Endothelial cell of umbilical vein (primary cell): Measurements from ENCODE around the gene AMMECR1L. TPM values are rescaled to one million over a fixed set of nuclear protein-coding genes. Genes with fewer than 3 reads are reported as not detected.

ENCODE experiments used
- BruUV-seq: library from RNA; stranded (reverse); fragments of 400-500 nt; replicated peaks from 2 replicates; lab custom pipeline; 2021; lab: Mats Ljungman, UMichigan
- CTCF ChIA-PET: fragments of 300-600, 350-600 bp; sonication (Branson Sonifier 250); formaldehyde crosslinking; loops from one replicate; lab custom pipeline; 2021; ENCODE audit warnings: antibody characterized with exemption, inconsistent platforms; lab: Charles Lee
- POLR2A ChIA-PET: fragments of 300-600, 350-600 bp; sonication (Branson Sonifier 250); formaldehyde crosslinking; loops from one replicate; lab custom pipeline; 2021; ENCODE audit warnings: antibody characterized with exemption, inconsistent platforms; lab: Charles Lee
- DNase-seq: peaks from one replicate; pipeline ENCODE4 v3.0.0-alpha.2; 2011; ENCODE audit warnings: low read depth, low spot score
- FAIRE-seq: peaks from 2 replicates; lab custom pipeline; 2011; peaks lifted over from hg19 to GRCh38; lab: Jason Lieb, UNC
- H2AFZ ChIP-seq: 2 replicates; pipeline ENCODE4 v1.6.0; 2012; ENCODE audit warnings: low read depth, low read length, control low read depth, inconsistent platforms
- H3K27ac ChIP-seq: 2 replicates; pipeline ENCODE4 v1.5.1; 2011; ENCODE audit warnings: low read depth, mild to moderate bottlenecking, control low read depth, low read length, moderate library complexity; ENCODE audit not compliant: insufficient read depth
- H3K27me3 ChIP-seq, 2 experiments: 2 replicates each; pipeline versions ENCODE4 v1.6.0 to v1.6.1; 2011; ENCODE audit warnings: low read length in 2 of 2, mixed read lengths in 1 of 2; ENCODE audit not compliant: control insufficient read depth in 2 of 2, insufficient read depth in 2 of 2
- H3K36me3 ChIP-seq, 2 experiments: 2 replicates in 1 of 2; 3 replicates in 1 of 2; pipeline ENCODE4 v1.5.1; 2011; ENCODE audit warnings: low read length in 2 of 2, mild to moderate bottlenecking in 1 of 2, moderate library complexity in 1 of 2; ENCODE audit not compliant: control insufficient read depth in 2 of 2, insufficient read depth in 2 of 2; ENCODE audit errors: extremely low read depth in 1 of 2
- H3K4me1 ChIP-seq: 3 replicates; pipeline ENCODE4 v1.5.1; 2011; ENCODE audit warnings: mild to moderate bottlenecking, low read length; ENCODE audit not compliant: control insufficient read depth, insufficient read depth; ENCODE audit errors: extremely low read depth
- H3K4me2 ChIP-seq: 2 replicates; pipeline ENCODE4 v1.6.1; 2011; ENCODE audit warnings: low read length, control low read depth, mixed read lengths; ENCODE audit not compliant: insufficient read depth
- H3K4me3 ChIP-seq, 3 experiments: fragments of 200-600 bp in 1 of 3; sonication (generic), shearing (Covaris generic) in 1 of 3; replicated peaks in 1 of 3; 2 replicates each; pipeline ENCODE4 v1.5.1; 2011 to 2016; ENCODE audit warnings: control low read depth in 3 of 3, low read length in 3 of 3, mild to moderate bottlenecking in 2 of 3, inconsistent platforms in 1 of 3, low read depth in 1 of 3, moderate library complexity in 1 of 3; ENCODE audit not compliant: insufficient read depth in 1 of 3
- H3K79me2 ChIP-seq: 2 replicates; pipeline ENCODE4 v1.6.0; 2012; ENCODE audit warnings: low read length, inconsistent platforms; ENCODE audit not compliant: control insufficient read depth, insufficient read depth
- H3K9ac ChIP-seq: replicated peaks from 2 replicates; pipeline ENCODE3; 2011; ENCODE audit warnings: low read length, control low read depth; ENCODE audit not compliant: insufficient read depth; ENCODE audit errors: extremely low read depth
- H3K9me1 ChIP-seq: replicated peaks from 3 replicates; pipeline ENCODE4 v1.6.0; 2011; ENCODE audit warnings: mild to moderate bottlenecking, low read length; ENCODE audit not compliant: control insufficient read depth, insufficient read depth; ENCODE audit errors: extremely low read depth
- H3K9me3 ChIP-seq: replicated peaks from 2 replicates; pipeline ENCODE4 v1.5.1; 2012; ENCODE audit warnings: low read length, inconsistent platforms; ENCODE audit not compliant: control insufficient read depth, insufficient read depth
- H4K20me1 ChIP-seq: replicated peaks from 2 replicates; pipeline ENCODE3; 2011; ENCODE audit warnings: mild to moderate bottlenecking, low read length; ENCODE audit not compliant: control insufficient read depth, insufficient read depth; ENCODE audit errors: extremely low read depth
- EZH2 ChIP-seq: IDR thresholded peaks from 2 replicates; pipeline ENCODE4 v1.6.1; 2012; ENCODE audit warnings: borderline replicate concordance, low read depth, mild to moderate bottlenecking, moderate library complexity, low read length, inconsistent platforms; ENCODE audit not compliant: severe bottlenecking
- FOS ChIP-seq: IDR thresholded peaks from 2 replicates; pipeline ENCODE4 v1.6.1; 2011; ENCODE audit warnings: mild to moderate bottlenecking, low read length, moderate library complexity, borderline replicate concordance; ENCODE audit not compliant: insufficient read depth
- GATA2 ChIP-seq: IDR thresholded peaks from 2 replicates; pipeline ENCODE4 v1.7.0; 2011; ENCODE audit warnings: low read depth, mild to moderate bottlenecking, moderate library complexity, mixed read lengths, low read length; ENCODE audit not compliant: insufficient read length, insufficient read depth
- JUN ChIP-seq: IDR thresholded peaks from 2 replicates; pipeline ENCODE4 v1.6.1; 2011; ENCODE audit warnings: borderline replicate concordance, low read depth; ENCODE audit not compliant: insufficient read length, insufficient read depth
- MAX ChIP-seq: IDR thresholded peaks from 2 replicates; pipeline ENCODE4 v1.6.1; 2011; ENCODE audit not compliant: insufficient read depth, insufficient read length
- MYC ChIP-seq: IDR thresholded peaks from one replicate; pipeline ENCODE4 v1.6.1; 2011; ENCODE audit warnings: mild to moderate bottlenecking, low read depth, low read length
- POLR2A ChIP-seq: IDR thresholded peaks from 2 replicates; pipeline ENCODE4 v1.6.1; 2012; ENCODE audit warnings: low read depth, mild to moderate bottlenecking, control low read depth, low read length
- POLR2AphosphoS5 ChIP-seq: IDR thresholded peaks from 2 replicates; pipeline ENCODE4 v1.6.1; 2012; ENCODE audit warnings: low read depth, mild to moderate bottlenecking, control low read depth, low read length, moderate library complexity; ENCODE audit not compliant: insufficient read depth
- dilution Hi-C: fragments of 300-500 bp; cut with MboI; formaldehyde crosslinking; loops from one replicate; pipeline ENCODE4 v1.15.0; 2019; ENCODE audit warnings: low sequenced_read_pairs; ENCODE audit not compliant: extremely low pct_ligation_motif_present
- intact Hi-C: fragments of 100-400 bp; cut with micrococcal nuclease; formaldehyde crosslinking; loops from one replicate; pipeline ENCODE4 v1.10.0; 2022
- polyA plus RNA-seq, 4 experiments: library from polyadenylated mRNA; depleted of rRNA in 3 of 4; stranded (reverse) in 3 of 4; unstranded in 1 of 4; fragments of >200 nt; gene quantifications; 2 replicates each; pipeline versions ENCODE4 v1.2.1 to v1.2.3, GENCODE V29; 2011 to 2012; ENCODE audit warnings: missing spikeins in 1 of 4
- total RNA-seq: library from RNA; stranded (reverse); gene quantifications from 2 replicates; pipeline ENCODE4 v1.2.3, GENCODE V29; 2021
- TF ChIP-seq, protein P1 (sequence below), 2 donors: IDR thresholded peaks; 1 replicate in 1 of 2; 2 replicates in 1 of 2; pipeline ENCODE4 v1.5.1; 2011; ENCODE audit warnings: low read length in 2 of 2, mild to moderate bottlenecking in 2 of 2, moderate library complexity in 2 of 2, control low read depth in 1 of 2, inconsistent platforms in 1 of 2, low read depth in 1 of 2; ENCODE audit not compliant: insufficient read depth in 1 of 2; ENCODE audit errors: extremely low read depth in 1 of 2

AMMECR1L gene
- total and polyA plus RNA-seq, 2 donors (not counting 3 experiments of a cell fraction or from before 2014, with no cell fraction given): 14.8 to 20.7 TPM

GRCh38 chr2:127843677-127844076, 42.1 kb downstream of the AMMECR1L start:
- dilution Hi-C loops (no loop called here), intact Hi-C loops (no loop called here)
- ChIA-PET POLR2A (no interaction called here), CTCF (interaction anchor here (1.6 kb wide), 1 partner anchor 21 kb away, joined by 4 read pairs; no protein-coding TSS in a partner anchor)
- Histone ChIP-seq H3K27ac (no peak overlapping the region), H2AFZ (no peak overlapping the region), H3K36me3 (peaks cover 14 to 15% of the 10 kb centered on the region in 2 experiments), H3K4me1 (no peaks in the 10 kb centered on the region), H3K79me2 (no peaks in the 10 kb centered on the region), H3K9me1 (no peaks in the 10 kb centered on the region), H3K9ac (no peak overlapping the region), H3K27me3 (peaks cover 0 to 2% of the 10 kb centered on the region in 2 experiments), H4K20me1 (no peaks in the 10 kb centered on the region), H3K9me3 (no peaks in the 10 kb centered on the region), H3K4me3 (no peak overlapping the region), H3K4me2 (no peak overlapping the region)
- DNase-seq (no peak), FAIRE-seq (no peak)
- BruUV-seq: no TSS peak
- no peak for TF ChIP-seq MYC
- no peak for TF ChIP-seq EZH2
- TF ChIP-seq JUN: no peak
- no peak for TF ChIP-seq FOS
- TF ChIP-seq, protein P1, sequence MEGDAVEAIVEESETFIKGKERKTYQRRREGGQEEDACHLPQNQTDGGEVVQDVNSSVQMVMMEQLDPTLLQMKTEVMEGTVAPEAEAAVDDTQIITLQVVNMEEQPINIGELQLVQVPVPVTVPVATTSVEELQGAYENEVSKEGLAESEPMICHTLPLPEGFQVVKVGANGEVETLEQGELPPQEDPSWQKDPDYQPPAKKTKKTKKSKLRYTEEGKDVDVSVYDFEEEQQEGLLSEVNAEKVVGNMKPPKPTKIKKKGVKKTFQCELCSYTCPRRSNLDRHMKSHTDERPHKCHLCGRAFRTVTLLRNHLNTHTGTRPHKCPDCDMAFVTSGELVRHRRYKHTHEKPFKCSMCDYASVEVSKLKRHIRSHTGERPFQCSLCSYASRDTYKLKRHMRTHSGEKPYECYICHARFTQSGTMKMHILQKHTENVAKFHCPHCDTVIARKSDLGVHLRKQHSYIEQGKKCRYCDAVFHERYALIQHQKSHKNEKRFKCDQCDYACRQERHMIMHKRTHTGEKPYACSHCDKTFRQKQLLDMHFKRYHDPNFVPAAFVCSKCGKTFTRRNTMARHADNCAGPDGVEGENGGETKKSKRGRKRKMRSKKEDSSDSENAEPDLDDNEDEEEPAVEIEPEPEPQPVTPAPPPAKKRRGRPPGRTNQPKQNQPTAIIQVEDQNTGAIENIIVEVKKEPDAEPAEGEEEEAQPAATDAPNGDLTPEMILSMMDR (IDR thresholded peaks at IDR 0.05; ENCODE audit: extremely low read depth in 1 of 2, insufficient read depth in 1 of 2, low read depth in 1 of 2, low read length in 2 of 2): no peak
- no peak for TF ChIP-seq POLR2AphosphoS5
- TF ChIP-seq GATA2: no peak
- TF ChIP-seq POLR2A: no peak
- TF ChIP-seq MAX: no peak
